Right kidney (tissue), 1 donor: ENCODE measurements around the gene POPDC2.
"Not testable (repeated sequence)": the region's sequence is repeated elsewhere in the genome, so short reads cannot be mapped to it uniquely, and the experiment has no call there.

Source experiments
- DNase-seq: peaks from one replicate; pipeline ENCODE4 v3.0.0-alpha.2; 2016

Gene POPDC2

DNA sequence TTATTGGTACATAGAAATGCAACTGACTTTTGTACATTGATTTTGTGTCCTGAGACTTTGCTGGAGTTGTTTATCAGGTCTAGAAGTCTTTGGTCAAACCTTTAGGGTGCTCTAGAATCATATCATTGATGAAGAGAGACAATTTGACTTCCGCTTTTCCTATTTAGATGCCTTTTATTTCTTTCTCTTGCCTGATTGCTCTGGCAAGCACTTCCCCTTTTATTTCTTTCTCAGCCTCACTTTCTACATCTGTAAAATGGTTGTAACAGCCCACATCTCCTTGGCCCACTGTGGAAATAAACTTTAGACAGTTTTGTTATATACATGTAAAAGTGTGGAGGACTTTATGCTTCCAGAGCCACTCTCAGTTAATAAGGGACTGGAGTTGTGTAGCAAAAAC is 48.7 kb downstream of the POPDC2 start:
- no peak for DNase-seq

- DNase-seq, result no peak
Observed at GRCh38 chr3:119609301-119609700, 51.1 kb downstream of the POPDC2 start.

GRCh38 chr3:119608405-119609000 is 51.9 kb downstream of the POPDC2 start:
- DNase-seq, result no peak

DNA sequence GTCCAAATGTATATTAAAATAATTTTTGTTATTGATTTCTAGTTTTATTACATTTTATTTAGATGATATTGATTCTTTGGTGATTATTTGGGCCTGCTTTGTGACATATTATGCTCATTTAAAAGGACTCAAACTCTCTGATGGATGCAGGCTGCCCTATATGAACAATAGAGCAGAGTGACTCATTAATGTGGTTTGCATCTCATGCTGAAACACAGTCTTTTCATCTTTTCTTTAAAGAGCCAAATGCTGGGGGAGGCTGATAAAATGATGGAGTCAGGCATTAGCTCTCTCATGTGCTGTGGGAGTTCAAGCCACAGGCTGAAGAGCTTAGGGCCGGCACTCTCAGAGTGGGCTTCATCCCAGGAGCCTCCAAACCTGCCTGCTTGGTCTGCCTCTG is 55.5 kb downstream of the POPDC2 start:
- DNase-seq, result no peak

- DNase-seq, result no peak
Observed at GRCh38 chr3:119602676-119603075, 57.7 kb downstream of the POPDC2 start.

DNA sequence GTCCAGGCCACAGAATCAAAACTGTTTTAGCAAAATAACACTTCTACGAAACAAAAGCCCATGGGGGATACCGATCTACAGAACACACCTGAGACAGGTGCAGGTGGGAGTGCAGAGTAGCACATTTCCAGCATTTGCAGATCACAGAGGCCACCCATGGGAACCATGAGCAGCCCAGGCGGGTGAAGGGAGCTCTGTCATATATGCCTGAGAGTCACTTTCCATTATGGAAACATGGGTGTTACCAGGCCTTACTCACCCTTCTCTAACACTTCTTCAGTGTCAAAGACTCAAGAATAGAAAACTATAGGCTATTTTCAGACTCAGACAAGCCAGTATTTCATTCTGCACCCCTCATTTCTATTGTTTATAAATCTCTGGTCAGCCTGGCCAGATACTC is 59.2 kb downstream of the POPDC2 start:
- DNase-seq, result no peak

DNA sequence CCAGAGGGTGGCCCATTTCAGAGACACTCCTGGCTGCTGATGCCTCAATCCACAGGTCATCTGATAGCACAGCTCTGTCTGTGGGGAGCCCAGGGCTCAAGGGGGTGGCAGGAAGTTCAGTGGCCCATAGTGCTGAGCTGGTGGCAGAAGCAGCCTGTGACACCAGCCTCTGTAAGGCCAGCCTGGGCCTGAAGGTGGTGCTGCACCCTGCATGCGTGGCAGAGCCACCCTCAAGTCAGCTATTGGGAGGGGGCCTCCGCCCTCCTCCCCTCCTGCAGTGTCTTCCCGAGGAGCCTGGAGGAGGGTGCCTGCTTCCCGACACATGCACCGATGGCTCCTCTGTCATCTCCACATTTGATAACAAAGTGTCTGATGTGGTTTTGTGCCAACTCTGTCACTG is 59.7 kb downstream of the POPDC2 start:
- no peak for DNase-seq

DNA sequence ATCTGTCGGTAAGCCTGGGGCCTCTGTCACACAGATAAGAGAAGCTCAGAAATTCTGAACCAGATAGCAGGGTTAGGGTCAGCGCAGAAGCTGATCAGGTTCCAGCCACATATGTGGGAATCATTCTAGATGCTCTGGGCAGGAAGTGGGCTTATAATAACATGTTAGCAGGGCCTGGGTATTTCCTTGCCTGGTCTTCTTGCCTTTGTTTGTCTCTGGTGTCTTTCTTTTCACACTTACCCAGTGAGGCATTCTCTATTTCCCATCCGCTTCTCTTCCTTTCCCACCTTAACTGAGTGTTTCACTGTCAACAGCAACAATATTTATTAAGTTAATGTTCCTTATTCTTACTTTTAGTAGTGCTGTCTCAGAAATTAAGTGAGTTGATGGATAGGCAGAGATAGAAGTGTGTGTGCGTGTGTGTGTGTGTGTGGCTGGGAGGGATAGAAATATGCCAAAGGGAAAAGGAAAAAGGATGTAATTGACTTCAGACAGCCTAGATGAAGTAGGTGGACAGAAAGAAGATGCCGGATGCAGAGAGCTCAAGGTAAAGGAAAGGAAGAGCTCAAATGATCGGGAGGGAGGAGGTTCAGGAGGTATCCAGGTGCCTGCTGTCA is 60.7 kb downstream of the POPDC2 start:
- no peak for DNase-seq

- DNase-seq, result no peak
Observed at GRCh38 chr3:119598410-119599098, 61.8 kb downstream of the POPDC2 start.

DNA sequence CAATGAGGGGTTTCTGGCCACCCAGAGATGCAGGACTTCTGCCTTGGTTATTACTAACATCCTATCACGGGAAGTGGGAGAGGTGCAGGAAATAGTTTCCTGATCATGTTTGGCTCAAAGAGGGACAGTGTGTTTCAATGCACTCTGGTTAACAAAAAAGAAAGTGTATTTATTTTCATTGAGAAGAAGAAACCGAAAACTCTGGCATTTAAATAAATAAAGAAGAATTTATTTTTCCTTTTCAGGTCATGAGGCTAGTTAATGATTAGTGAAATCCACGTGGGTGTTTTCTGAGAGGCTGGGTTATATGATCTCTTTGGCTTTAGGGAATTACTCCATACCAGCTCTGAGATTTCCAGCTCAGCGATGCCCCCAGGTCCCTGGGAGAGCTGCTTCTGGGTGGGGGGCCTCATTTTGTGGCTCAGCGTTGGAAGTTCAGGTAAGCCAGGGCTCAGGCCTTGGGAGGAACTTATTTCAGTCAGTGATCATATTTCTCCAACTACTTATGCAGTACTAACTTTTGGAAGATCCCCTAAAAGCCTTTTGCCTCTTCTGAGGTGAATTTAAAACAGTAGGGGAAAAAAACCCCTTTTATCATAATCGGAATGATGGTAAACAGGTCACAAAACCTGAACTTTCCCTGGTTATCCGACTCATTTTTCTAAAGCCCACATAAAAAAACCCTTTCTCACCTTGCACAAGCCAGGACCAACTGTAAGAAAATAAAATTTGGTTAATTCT is 62.7 kb downstream of the POPDC2 start, which contains the start of gene PLA1A:
TSS of gene PLA1A (plus strand) at position 338 of the 741 bp plus-strand sequence. CDS start at position 367, 29 bp downstream.
- no peak for DNase-seq

- DNase-seq, result no peak
Observed at GRCh38 chr3:119596398-119596797, 64.0 kb downstream of the POPDC2 start.

DNA sequence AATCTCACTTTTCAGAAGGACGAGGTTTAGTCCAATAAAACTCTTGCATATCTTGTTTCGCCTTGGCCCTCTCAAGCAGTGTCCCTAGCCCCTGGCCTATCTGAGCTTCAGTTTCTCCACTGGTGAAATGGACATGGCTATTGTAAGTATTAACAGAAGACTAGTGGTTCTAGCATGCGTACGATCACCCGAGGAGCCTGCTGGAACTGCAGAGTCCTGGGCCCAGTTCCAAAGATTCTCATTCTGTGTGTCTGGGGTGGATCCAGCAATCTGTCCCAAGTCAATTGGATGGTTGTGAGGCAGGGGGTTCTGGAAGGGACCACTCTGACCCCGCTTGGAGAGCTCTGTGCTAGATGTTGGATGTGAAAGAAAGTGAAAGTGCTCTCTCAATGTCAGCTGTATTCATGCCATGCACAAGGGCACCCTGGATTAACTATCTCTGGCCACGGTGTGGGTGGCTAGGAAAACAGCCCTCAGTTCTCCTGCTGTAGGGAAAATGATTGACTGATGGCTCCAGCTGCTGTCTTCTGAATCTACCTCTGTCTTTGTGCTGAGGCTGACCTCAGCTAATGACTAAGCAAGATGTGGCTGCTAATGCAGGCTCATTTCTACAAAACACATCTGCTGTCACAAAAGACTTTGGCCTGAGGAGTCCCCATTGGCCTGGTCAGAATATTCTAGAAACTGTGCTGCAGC is 64.6 kb downstream of the POPDC2 start:
- no peak for DNase-seq

GRCh38 chr3:119594929-119595328 is 65.5 kb downstream of the POPDC2 start:
- DNase-seq, result not testable (repeated sequence)

- no peak for DNase-seq
Observed at GRCh38 chr3:119594066-119594465, 66.3 kb downstream of the POPDC2 start.

DNA sequence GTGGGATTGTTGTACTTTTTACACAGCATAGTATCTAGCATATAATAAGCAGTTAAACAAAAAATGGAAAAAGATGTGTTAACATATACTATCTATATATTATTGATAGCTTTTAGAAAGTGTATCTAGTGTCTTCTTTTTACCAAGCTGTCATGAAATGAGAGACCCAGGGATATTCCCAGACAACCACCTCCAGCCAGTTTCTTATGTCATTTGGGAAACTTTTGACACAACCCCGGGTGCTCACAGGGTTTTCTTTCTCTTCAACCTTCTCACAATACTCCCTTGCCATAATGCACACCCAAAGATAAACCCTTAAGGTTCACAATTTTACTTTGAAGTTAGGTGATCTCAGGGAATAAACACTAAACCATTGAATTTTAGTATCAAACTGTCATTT is 67.5 kb downstream of the POPDC2 start:
- no peak for DNase-seq
